Cardiac fibroblast (primary cell): ENCODE measurements around the gene MACROH2A1.
A peak's percentile ranks its signal among the peaks of the same experiment; 100 is the strongest.

Source experiments
- DNase-seq, 2 donors: peaks; one replicate each; pipeline versions ENCODE4 v3.0.0 to v3.0.0-alpha.2; 2010; ENCODE audit warnings: low read depth in 2 of 2
- H3K4me3 ChIP-seq, 2 donors: replicated peaks in 1 of 2; 1 replicate in 1 of 2; 2 replicates in 1 of 2; pipeline ENCODE4 v1.5.1; 2011; ENCODE audit warnings: low read depth in 2 of 2, low read length in 2 of 2, mild to moderate bottlenecking in 2 of 2, moderate library complexity in 1 of 2
- CTCF ChIP-seq: IDR thresholded peaks from one replicate; pipeline ENCODE4 v1.5.1; 2011; ENCODE audit warnings: low read depth, mild to moderate bottlenecking, low read length, inconsistent platforms

Gene MACROH2A1

GRCh38 chr5:135372654-135373381, 26.2 kb downstream of the MACROH2A1 start:
- no peak for DNase-seq
- no peak for TF ChIP-seq CTCF
- H3K4me3 ChIP-seq, result no peak overlapping the region

GRCh38 chr5:135371622-135372232, 27.3 kb downstream of the MACROH2A1 start:
- H3K4me3 ChIP-seq, result no peak overlapping the region
- DNase-seq, result peak in 1 of 2 donors; percentile 47
- no peak for TF ChIP-seq CTCF

DNA sequence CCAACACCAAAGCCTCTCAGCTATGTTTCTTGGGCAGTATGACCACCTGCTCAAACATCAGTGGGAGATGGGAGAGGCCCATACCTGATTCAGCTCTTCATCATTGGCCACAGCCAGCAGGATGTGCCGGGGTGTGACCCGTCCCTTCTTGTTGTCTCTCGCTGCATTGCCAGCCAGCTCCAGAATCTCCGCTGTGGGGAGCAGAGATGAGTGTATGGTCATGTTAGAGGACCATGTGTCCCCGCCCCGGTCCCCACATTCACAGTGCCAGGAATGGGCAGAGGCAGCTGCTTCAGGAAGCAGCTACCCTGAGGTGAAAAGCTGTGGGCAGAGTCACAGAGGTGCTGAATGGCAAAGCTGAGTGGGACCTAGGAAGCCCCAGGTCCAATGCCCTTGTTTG, 29.1 kb downstream of the MACROH2A1 start:
- TF ChIP-seq CTCF, result no peak
- no peak for DNase-seq

GRCh38 chr5:135367554-135367953, 31.5 kb downstream of the MACROH2A1 start:
- DNase-seq, result no peak
- H3K4me3 ChIP-seq, result no peak overlapping the region
- TF ChIP-seq CTCF, result no peak

More for the DNA sequence above, 29.1 kb downstream of the MACROH2A1 start:
- H3K4me3 ChIP-seq, result no peak overlapping the region

DNA sequence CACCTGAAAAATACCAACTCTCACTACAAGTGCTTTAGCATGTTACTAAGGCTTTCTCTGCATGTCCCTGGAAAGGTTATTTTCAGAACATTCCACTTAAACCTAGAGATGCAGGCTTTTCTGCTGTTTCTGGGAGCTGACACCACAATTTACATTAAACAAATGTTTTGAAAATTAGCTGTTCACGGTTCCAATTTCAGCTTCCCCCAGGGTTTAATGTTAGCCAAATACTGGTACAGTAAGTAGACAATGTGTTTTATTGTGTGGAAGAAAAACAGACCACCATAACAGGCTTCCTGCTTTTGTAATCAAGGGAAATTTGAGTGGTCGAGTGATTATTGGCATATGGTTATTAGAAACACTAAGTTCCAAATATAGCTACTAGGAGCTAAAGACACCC, 32.0 kb downstream of the MACROH2A1 start:
- H3K4me3 ChIP-seq, result no peak overlapping the region
- DNase-seq, result no peak
- no peak for TF ChIP-seq CTCF

DNA sequence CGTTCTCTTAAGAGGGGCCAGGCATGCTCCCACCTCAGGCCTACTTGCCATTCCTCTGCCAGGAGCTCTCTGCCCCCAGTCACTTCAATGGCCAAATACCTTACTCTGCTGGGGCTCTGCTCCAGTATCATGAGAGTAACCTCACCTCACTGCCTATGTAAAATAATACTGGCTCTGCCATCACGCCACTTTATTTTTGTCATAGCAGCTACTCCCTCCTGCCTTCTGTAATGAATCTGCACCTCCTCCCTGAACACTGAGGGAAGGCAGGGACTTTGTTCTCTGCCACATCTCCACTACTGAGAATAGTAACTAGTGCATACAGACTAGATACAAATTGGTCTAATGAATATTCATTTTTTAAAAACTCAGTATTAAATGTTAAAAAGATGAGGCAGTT, 33.8 kb downstream of the MACROH2A1 start:
- no peak for TF ChIP-seq CTCF
- DNase-seq, result no peak
- H3K4me3 ChIP-seq, result no peak overlapping the region
